GM23248 (cell line): ENCODE results near the gene LRP1. TPM values are rescaled to one million over a fixed set of nuclear protein-coding genes. Genes with fewer than 3 reads are reported as not detected.
A peak's percentile ranks its signal among the peaks of the same experiment; 100 is the strongest.

Source experiments
- DNase-seq: peaks from one replicate; pipeline ENCODE4 v3.0.0-alpha.2; 2015
- H2AFZ ChIP-seq: fragments of 200-600 bp; sonication (generic); 2 replicates; pipeline ENCODE4 v1.6.1; 2016; ENCODE audit warnings: antibody characterized with exemption
- H3F3A ChIP-seq: fragments of 200-600 bp; sonication (generic); 2 replicates; pipeline ENCODE4 v1.6.1; 2016; ENCODE audit warnings: mild to moderate bottlenecking, antibody characterized with exemption, mixed run types; ENCODE audit not compliant: insufficient read depth
- H3K27ac ChIP-seq: fragments of 200-600 bp; sonication (generic); 2 replicates; pipeline ENCODE4 v1.5.1; 2016; ENCODE audit warnings: mild to moderate bottlenecking
- H3K27me3 ChIP-seq: fragments of 200-600 bp; sonication (generic); replicated peaks from 2 replicates; pipeline ENCODE4 v1.6.1; 2016; ENCODE audit warnings: mild to moderate bottlenecking; ENCODE audit not compliant: insufficient read depth
- H3K36me3 ChIP-seq: fragments of 200-600 bp; sonication (generic); 2 replicates; pipeline ENCODE4 v1.6.1; 2016; ENCODE audit warnings: low read depth, mild to moderate bottlenecking
- H3K4me1 ChIP-seq: fragments of 200-600 bp; sonication (generic); 2 replicates; pipeline ENCODE4 v1.6.1; 2016; ENCODE audit warnings: mild to moderate bottlenecking; ENCODE audit not compliant: insufficient read depth
- H3K4me2 ChIP-seq: fragments of 200-600 bp; sonication (generic); one replicate; pipeline ENCODE4 v1.6.1; 2016; ENCODE audit warnings: mild to moderate bottlenecking; ENCODE audit not compliant: unreplicated experiment
- H3K4me3 ChIP-seq: fragments of 200-600 bp; sonication (generic); 2 replicates; pipeline ENCODE4 v1.5.1; 2016; ENCODE audit warnings: mild to moderate bottlenecking
- H3K79me2 ChIP-seq: fragments of 200-600 bp; sonication (generic); 2 replicates; pipeline ENCODE4 v1.6.1; 2016; ENCODE audit warnings: mild to moderate bottlenecking; ENCODE audit not compliant: insufficient read depth
- H3K9ac ChIP-seq: fragments of 200-600 bp; sonication (generic); 2 replicates; pipeline ENCODE4 v1.6.1; 2016; ENCODE audit warnings: mild to moderate bottlenecking
- H3K9me2 ChIP-seq: fragments of 200-600 bp; sonication (generic); 2 replicates; pipeline ENCODE4 v1.6.1; 2016; ENCODE audit warnings: mixed run types, mild to moderate bottlenecking, moderate library complexity; ENCODE audit not compliant: insufficient read depth
- H3K9me3 ChIP-seq: fragments of 200-600 bp; sonication (generic); one replicate; pipeline ENCODE4 v1.6.1; 2017; ENCODE audit warnings: low read depth
- H4K20me1 ChIP-seq: fragments of 200-600 bp; sonication (generic); 2 replicates; pipeline ENCODE4 v1.6.0; 2016; ENCODE audit not compliant: insufficient read depth
- EZH2 ChIP-seq: fragments of 200-600 bp; sonication (generic); IDR thresholded peaks from 2 replicates; pipeline ENCODE4 v1.6.1; 2018; ENCODE audit warnings: antibody characterized with exemption, mild to moderate bottlenecking; ENCODE audit not compliant: insufficient read depth, poor library complexity, severe bottlenecking
- EZH2phosphoT487 ChIP-seq: fragments of 200-600 bp; sonication (generic); IDR thresholded peaks from 2 replicates; pipeline ENCODE4 v1.6.1; 2018; ENCODE audit warnings: antibody characterized with exemption, moderate library complexity, mild to moderate bottlenecking, low read depth; ENCODE audit not compliant: insufficient read depth
- WGBS, 2 experiments: methylation state at CpG; one replicate each; pipeline ENCODE4 v1.1.6; 2015 to 2017; ENCODE audit warnings: low lambda C conversion rate in 2 of 2, low coverage in 1 of 2; ENCODE audit errors: missing lambda C conversion rate in 2 of 2; 5-methylcytosine and 5-hydroxymethylcytosine counted together
- in situ Hi-C: fragments of 300-500 bp; cut with MboI; formaldehyde crosslinking; loops from 2 replicates; pipeline ENCODE4 v1.15.0; 2020
- polyA plus RNA-seq: library from polyadenylated mRNA; unstranded; fragments of >200 nt; fragmentation: Nextera tagmentation; extraction: Ambion mirVana; gene quantifications from 2 replicates; pipeline ENCODE4 v1.2.1, GENCODE V29; 2016
- total RNA-seq: library from RNA; depleted of rRNA; stranded (reverse); fragments of >200 nt; shearing (Covaris generic); gene quantifications from 2 replicates; pipeline ENCODE4 v1.2.3, GENCODE V29; 2014; rRNA removed

The LRP1 gene
- 257 and 296 TPM in 2 replicates for total RNA-seq
- polyA plus RNA-seq: 161 and 166 TPM in 2 replicates

DNA sequence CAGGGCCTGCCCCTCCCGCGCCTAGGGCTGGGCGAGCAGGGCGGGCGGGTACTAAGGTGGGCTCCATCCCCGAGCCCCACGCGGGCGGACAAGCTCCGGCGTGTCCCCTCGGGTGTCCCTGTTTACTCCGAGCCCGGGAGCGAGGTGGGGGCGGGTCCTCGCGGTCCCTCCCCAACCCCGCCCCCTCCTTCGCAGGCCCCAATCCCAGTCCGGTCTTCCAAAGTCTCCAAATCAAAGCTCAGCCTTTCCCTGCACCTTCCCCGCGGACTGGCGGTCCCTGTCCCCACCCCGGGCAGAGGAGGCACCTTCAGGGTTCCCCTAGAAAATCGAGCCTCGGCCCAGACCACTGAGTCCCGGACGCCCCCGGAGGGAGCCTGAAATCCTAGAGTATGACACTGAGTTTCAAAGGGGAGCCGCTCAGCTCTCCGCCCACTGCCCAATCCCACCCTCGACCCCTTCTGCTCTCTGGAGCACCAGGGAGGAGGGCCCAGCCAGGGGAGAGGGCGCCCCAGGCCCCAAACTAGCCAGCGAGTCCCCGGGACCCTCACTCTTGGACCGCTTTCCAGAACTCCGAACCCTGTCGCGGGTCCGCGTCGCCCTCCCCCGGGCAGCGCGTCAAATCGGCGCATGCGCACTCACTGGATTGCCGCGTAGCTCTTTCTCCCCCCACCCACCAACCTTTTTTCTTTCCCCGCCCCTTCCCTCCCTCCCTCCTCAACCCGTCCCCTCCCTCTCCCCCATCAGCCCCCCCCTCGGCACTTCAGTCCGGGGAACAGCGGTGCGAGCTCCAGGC lies at the start of gene LRP1:
TSS of gene LRP1 (plus strand) at position 758 of the 793 bp plus-strand sequence. CDS start 482 bp downstream, outside the sequence.
- TF ChIP-seq EZH2 (no peak), EZH2phosphoT487 (no peak)
- Histone ChIP-seq H3K9me3 (no peaks in the 10 kb centered on the region), H3K79me2 (peaks cover 45% of the 10 kb centered on the region), H3K27me3 (no peaks in the 10 kb centered on the region), H4K20me1 (no peaks in the 10 kb centered on the region), H2AFZ (peak within 1 kb of the TSS; percentile 78), H3K27ac (peak within 1 kb of the TSS; percentile 89), H3K4me1 (peaks cover 31% of the 10 kb centered on the region), H3K9me2 (no peaks in the 10 kb centered on the region), H3K36me3 (no peaks in the 10 kb centered on the region), H3K9ac (peak within 1 kb of the TSS; percentile 90), H3K4me3 (peak within 1 kb of the TSS; percentile 90), H3K4me2 (peak within 1 kb of the TSS; percentile 90), H3F3A (peaks cover 46% of the 10 kb centered on the region)
- DNase-seq: peak; percentile 91
- WGBS, 2 experiments: 1 to 2% methylated on average over 20 to 57 of the region's 57 CpGs
- in situ Hi-C loops: no loop called here

- 0 to 1% methylated on average over 35 to 39 of the region's 39 CpGs for WGBS, 2 experiments
- no peaks in the 10 kb centered on the region for H4K20me1 ChIP-seq
- TF ChIP-seq EZH2: no peak
- TF ChIP-seq EZH2phosphoT487: no peak
- H3K79me2 ChIP-seq: peaks cover 36% of the 10 kb centered on the region
- in situ Hi-C loops: no loop called here
- H2AFZ ChIP-seq: peak within 1 kb of the TSS; percentile 95
- H3K36me3 ChIP-seq: no peaks in the 10 kb centered on the region
- peak within 1 kb of the TSS; percentile 95 for H3K4me2 ChIP-seq
- peaks cover 15% of the 10 kb centered on the region for H3K4me1 ChIP-seq
- H3K9me2 ChIP-seq: no peaks in the 10 kb centered on the region
- H3K4me3 ChIP-seq: peak within 1 kb of the TSS; percentile 88
- peaks cover 17% of the 10 kb centered on the region for H3F3A ChIP-seq
- H3K27me3 ChIP-seq: no peaks in the 10 kb centered on the region
- H3K27ac ChIP-seq: peak within 1 kb of the TSS; percentile 83
- DNase-seq: peak; percentile 100
- no peaks in the 10 kb centered on the region for H3K9me3 ChIP-seq
- H3K9ac ChIP-seq: peak within 1 kb of the TSS; percentile 85
These were observed 49.5 kb upstream of the LRP1 start, which contains the start of gene NEMP1 for GRCh38 chr12:57078519-57079404. TSS of gene NEMP1 (minus strand) at chr12:57078791. CDS start at chr12:57078745, 46 bp downstream.

DNA sequence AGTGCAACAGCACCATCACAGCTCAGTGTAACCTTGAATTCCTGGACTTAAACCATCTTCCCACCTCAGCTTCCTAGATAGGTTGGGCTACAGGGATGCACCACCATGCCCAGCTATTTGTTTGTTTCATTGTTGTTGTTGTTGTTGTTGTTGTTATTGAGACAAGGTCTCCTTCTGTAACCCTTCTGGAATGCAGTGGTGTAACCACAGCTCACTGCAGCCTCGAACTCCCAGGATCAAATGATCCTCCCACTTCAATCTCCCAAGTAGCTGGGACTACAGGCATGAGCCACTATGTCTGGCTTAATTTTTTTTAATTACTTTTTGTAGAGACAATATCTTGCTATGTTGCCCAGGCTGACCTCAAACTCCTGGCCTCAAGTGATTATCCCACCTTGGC lies 48.5 kb upstream of the LRP1 start:
- WGBS, 2 experiments: 9 to 11% methylated on average over 1 of the region's 1 CpG
- Histone ChIP-seq H3K9me3 (no peaks in the 10 kb centered on the region), H3K4me2 (peak overlapping the region; percentile 95), H2AFZ (peak overlapping the region; percentile 95; the same call in 1 of the 2 replicates), H3F3A (peaks cover 18% of the 10 kb centered on the region), H3K27me3 (no peaks in the 10 kb centered on the region), H3K36me3 (no peaks in the 10 kb centered on the region), H3K4me1 (peaks cover 13% of the 10 kb centered on the region), H3K9ac (peak overlapping the region; percentile 84; the same call in 1 of the 2 replicates), H3K27ac (peak overlapping the region; percentile 83), H3K4me3 (no peak overlapping the region), H3K9me2 (no peaks in the 10 kb centered on the region), H3K79me2 (peaks cover 26% of the 10 kb centered on the region), H4K20me1 (no peaks in the 10 kb centered on the region)
- no peak for DNase-seq
- in situ Hi-C loops: no loop called here
- no peak for TF ChIP-seq EZH2phosphoT487
- no peak for TF ChIP-seq EZH2

- H3K27me3 ChIP-seq: no peaks in the 10 kb centered on the region
- H3K36me3 ChIP-seq: no peaks in the 10 kb centered on the region
- H3K4me1 ChIP-seq: peaks cover 18% of the 10 kb centered on the region
- no peak overlapping the region for H3K4me2 ChIP-seq
- TF ChIP-seq EZH2: no peak
- no peak for TF ChIP-seq EZH2phosphoT487
- in situ Hi-C loops: no loop called here
- H3K27ac ChIP-seq: no peak overlapping the region
- no peaks in the 10 kb centered on the region for H4K20me1 ChIP-seq
- no peak overlapping the region for H2AFZ ChIP-seq
- no peak overlapping the region for H3K9ac ChIP-seq
- no peak for DNase-seq
- H3K9me2 ChIP-seq: no peaks in the 10 kb centered on the region
- WGBS, 2 experiments: 93 to 100% methylated on average over 1 of the region's 1 CpG
- no peak overlapping the region for H3K4me3 ChIP-seq
- no peaks in the 10 kb centered on the region for H3K9me3 ChIP-seq
- H3F3A ChIP-seq: peaks cover 29% of the 10 kb centered on the region
- peaks cover 17% of the 10 kb centered on the region for H3K79me2 ChIP-seq
These were observed 47.4 kb upstream of the LRP1 start for GRCh38 chr12:57080855-57081254.
